ENCODE results near the gene PLA2G2A. TPM values are rescaled to one million over a fixed set of nuclear protein-coding genes. Genes with fewer than 3 reads are reported as not detected.

Gene PLA2G2A
- not detected for total RNA-seq
- polyA plus RNA-seq = not detected

GRCh38 chr1:19979494-19979977, at the start of gene PLA2G2A:
Gene PLA2G2A, minus strand, starts transcription at chr1:19979618. Its CDS starts 845 bp downstream, at chr1:19978773.
- Mint-ChIP-seq H3K9me3 (peaks cover 0 to 3% (median 0%) of the 10 kb centered on the region in 7 donors), H3K4me1 (no peaks in the 10 kb centered on the region), H3K36me3 (no peaks in the 10 kb centered on the region), H3K27ac (no peak within 1 kb of the TSS), H3K27me3 (peaks cover 18% of the 10 kb centered on the region), H3K4me3 (no peak within 1 kb of the TSS)
- Histone ChIP-seq H3K4me1 (ENCODE audit: control insufficient read depth, insufficient read depth, low read length, poor library complexity, severe bottlenecking) (no peaks in the 10 kb centered on the region), H3K27ac (ENCODE audit: insufficient read depth, low read length, poor library complexity, severe bottlenecking) (no peak within 1 kb of the TSS), H3K36me3 (ENCODE audit: control insufficient read depth, insufficient read depth, low read length) (no peaks in the 10 kb centered on the region), H3K27me3 (ENCODE audit: control insufficient read depth, insufficient read depth, low read length) (peaks cover 2% of the 10 kb centered on the region), H3K9me3 (ENCODE audit: control insufficient read depth in 2 of 2, low read length in 2 of 2) (no peaks in the 10 kb centered on the region), H3K4me3 (ENCODE audit: low read depth, low read length) (no peak within 1 kb of the TSS)
- DNase-seq (no peak), ATAC-seq (ENCODE audit: low read depth in 2 of 2) (no peak)

- peaks cover 10% of the 10 kb centered on the region for H3K27me3 ChIP-seq (ENCODE audit: control insufficient read depth, insufficient read depth, low read length)
- DNase-seq = no peak
- Mint-ChIP-seq H3K27ac (no peak overlapping the region), H3K9me3 (peaks cover 0 to 10% (median 5%) of the 10 kb centered on the region in 7 donors), H3K4me3 (no peak overlapping the region), H3K4me1 (peaks cover 0 to 4% (median 0%) of the 10 kb centered on the region in 4 donors), H3K27me3 (peaks cover 36% of the 10 kb centered on the region), H3K36me3 (no peaks in the 10 kb centered on the region)
- no peaks in the 10 kb centered on the region for H3K4me1 ChIP-seq (ENCODE audit: control insufficient read depth, insufficient read depth, low read length, poor library complexity, severe bottlenecking)
- ATAC-seq (ENCODE audit: low read depth in 2 of 2) = no peak
- no peaks in the 10 kb centered on the region for H3K9me3 ChIP-seq (ENCODE audit: control insufficient read depth in 2 of 2, low read length in 2 of 2)
- no peaks in the 10 kb centered on the region for H3K36me3 ChIP-seq (ENCODE audit: control insufficient read depth, insufficient read depth, low read length)
- H3K4me3 ChIP-seq (ENCODE audit: low read depth, low read length) = no peak overlapping the region
- no peak overlapping the region for H3K27ac ChIP-seq (ENCODE audit: insufficient read depth, low read length, poor library complexity, severe bottlenecking)
Observed at GRCh38 chr1:20028726-20029125, 49.3 kb upstream of the PLA2G2A start.

- Mint-ChIP-seq H3K4me1 (peaks cover 0 to 4% (median 0%) of the 10 kb centered on the region in 4 donors), H3K27me3 (peaks cover 32% of the 10 kb centered on the region)
- ATAC-seq (ENCODE audit: low read depth in 2 of 2) = no peak
Observed at GRCh38 chr1:20028125-20028524, 48.7 kb upstream of the PLA2G2A start.

GRCh38 chr1:20017741-20018140, 38.3 kb upstream of the PLA2G2A start:
- DNase-seq (no peak), ATAC-seq (ENCODE audit: low read depth in 2 of 2) (no peak)
- H3K36me3 ChIP-seq (ENCODE audit: control insufficient read depth, insufficient read depth, low read length) = no peaks in the 10 kb centered on the region
- Mint-ChIP-seq H3K4me3 (no peak overlapping the region), H3K27me3 (peaks cover 41% of the 10 kb centered on the region), H3K4me1 (no peaks in the 10 kb centered on the region), H3K36me3 (no peaks in the 10 kb centered on the region), H3K9me3 (peaks cover 1 to 29% (median 16%) of the 10 kb centered on the region in 7 donors), H3K27ac (no peak overlapping the region)
- H3K9me3 ChIP-seq (ENCODE audit: control insufficient read depth in 2 of 2, low read length in 2 of 2) = peaks cover 15 to 19% of the 10 kb centered on the region in 2 experiments
- H3K4me3 ChIP-seq (ENCODE audit: low read depth, low read length) = no peak overlapping the region
- no peaks in the 10 kb centered on the region for H3K4me1 ChIP-seq (ENCODE audit: control insufficient read depth, insufficient read depth, low read length, poor library complexity, severe bottlenecking)
- H3K27me3 ChIP-seq (ENCODE audit: control insufficient read depth, insufficient read depth, low read length) = peaks cover 7% of the 10 kb centered on the region
- no peak overlapping the region for H3K27ac ChIP-seq (ENCODE audit: insufficient read depth, low read length, poor library complexity, severe bottlenecking)

More at GRCh38 chr1:20028125-20028524, 48.7 kb upstream of the PLA2G2A start:
- no peak overlapping the region for H3K4me3 ChIP-seq (ENCODE audit: low read depth, low read length)
- H3K27ac ChIP-seq (ENCODE audit: insufficient read depth, low read length, poor library complexity, severe bottlenecking) = no peak overlapping the region
- Mint-ChIP-seq H3K9me3 (peaks cover 0 to 10% (median 4%) of the 10 kb centered on the region in 7 donors), H3K27ac (no peak overlapping the region), H3K4me3 (no peak overlapping the region), H3K36me3 (no peaks in the 10 kb centered on the region)
- no peaks in the 10 kb centered on the region for H3K36me3 ChIP-seq (ENCODE audit: control insufficient read depth, insufficient read depth, low read length)
- no peaks in the 10 kb centered on the region for H3K4me1 ChIP-seq (ENCODE audit: control insufficient read depth, insufficient read depth, low read length, poor library complexity, severe bottlenecking)
- peaks cover 9% of the 10 kb centered on the region for H3K27me3 ChIP-seq (ENCODE audit: control insufficient read depth, insufficient read depth, low read length)
- H3K9me3 ChIP-seq (ENCODE audit: control insufficient read depth in 2 of 2, low read length in 2 of 2) = no peaks in the 10 kb centered on the region
- DNase-seq = no peak

- H3K27me3 ChIP-seq (ENCODE audit: control insufficient read depth, insufficient read depth, low read length) = peaks cover 4% of the 10 kb centered on the region
- H3K36me3 ChIP-seq (ENCODE audit: control insufficient read depth, insufficient read depth, low read length) = no peaks in the 10 kb centered on the region
- no peak for DNase-seq
- H3K4me3 ChIP-seq (ENCODE audit: low read depth, low read length) = no peak overlapping the region
- H3K9me3 ChIP-seq (ENCODE audit: control insufficient read depth in 2 of 2, low read length in 2 of 2) = peaks cover 15 to 19% of the 10 kb centered on the region in 2 experiments
- H3K27me3 Mint-ChIP-seq = peaks cover 39% of the 10 kb centered on the region
- H3K4me3 Mint-ChIP-seq = no peak overlapping the region
- no peaks in the 10 kb centered on the region for H3K36me3 Mint-ChIP-seq
- no peak for ATAC-seq (ENCODE audit: low read depth in 2 of 2)
- H3K9me3 Mint-ChIP-seq = peaks cover 2 to 24% (median 16%) of the 10 kb centered on the region in 7 donors
- no peak overlapping the region for H3K27ac Mint-ChIP-seq
- H3K4me1 Mint-ChIP-seq = no peaks in the 10 kb centered on the region
- H3K27ac ChIP-seq (ENCODE audit: insufficient read depth, low read length, poor library complexity, severe bottlenecking) = no peak overlapping the region
- no peaks in the 10 kb centered on the region for H3K4me1 ChIP-seq (ENCODE audit: control insufficient read depth, insufficient read depth, low read length, poor library complexity, severe bottlenecking)
Observed at GRCh38 chr1:20014153-20014552, 34.7 kb upstream of the PLA2G2A start.

GRCh38 chr1:20010016-20010415, 30.6 kb upstream of the PLA2G2A start:
- H3K36me3 ChIP-seq (ENCODE audit: control insufficient read depth, insufficient read depth, low read length) = no peaks in the 10 kb centered on the region
- no peaks in the 10 kb centered on the region for H3K4me1 Mint-ChIP-seq
- no peak overlapping the region for H3K4me3 ChIP-seq (ENCODE audit: low read depth, low read length)
- peaks cover 27% of the 10 kb centered on the region for H3K27me3 Mint-ChIP-seq
- no peaks in the 10 kb centered on the region for H3K4me1 ChIP-seq (ENCODE audit: control insufficient read depth, insufficient read depth, low read length, poor library complexity, severe bottlenecking)
- no peak overlapping the region for H3K4me3 Mint-ChIP-seq
- H3K36me3 Mint-ChIP-seq = no peaks in the 10 kb centered on the region
- H3K9me3 ChIP-seq (ENCODE audit: control insufficient read depth in 2 of 2, low read length in 2 of 2) = peaks cover 0 to 2% of the 10 kb centered on the region in 2 experiments
- H3K27ac Mint-ChIP-seq = no peak overlapping the region
- ATAC-seq (ENCODE audit: low read depth in 2 of 2) = no peak
- peaks cover 0 to 11% (median 5%) of the 10 kb centered on the region in 7 donors for H3K9me3 Mint-ChIP-seq
- peaks cover 4% of the 10 kb centered on the region for H3K27me3 ChIP-seq (ENCODE audit: control insufficient read depth, insufficient read depth, low read length)
- H3K27ac ChIP-seq (ENCODE audit: insufficient read depth, low read length, poor library complexity, severe bottlenecking) = no peak overlapping the region
- no peak for DNase-seq

- Histone ChIP-seq H3K4me3 (ENCODE audit: low read depth, low read length) (no peak overlapping the region), H3K27me3 (ENCODE audit: control insufficient read depth, insufficient read depth, low read length) (peaks cover 2% of the 10 kb centered on the region), H3K27ac (ENCODE audit: insufficient read depth, low read length, poor library complexity, severe bottlenecking) (no peak overlapping the region), H3K36me3 (ENCODE audit: control insufficient read depth, insufficient read depth, low read length) (no peaks in the 10 kb centered on the region), H3K9me3 (ENCODE audit: control insufficient read depth in 2 of 2, low read length in 2 of 2) (peaks cover 0 to 2% of the 10 kb centered on the region in 2 experiments), H3K4me1 (ENCODE audit: control insufficient read depth, insufficient read depth, low read length, poor library complexity, severe bottlenecking) (no peaks in the 10 kb centered on the region)
- ATAC-seq (ENCODE audit: low read depth in 2 of 2) (no peak), DNase-seq (no peak)
- H3K9me3 Mint-ChIP-seq = peaks cover 0 to 14% (median 3%) of the 10 kb centered on the region in 7 donors
- H3K27me3 Mint-ChIP-seq = peaks cover 27% of the 10 kb centered on the region
- no peaks in the 10 kb centered on the region for H3K36me3 Mint-ChIP-seq
- no peak overlapping the region for H3K4me3 Mint-ChIP-seq
- H3K27ac Mint-ChIP-seq = no peak overlapping the region
- H3K4me1 Mint-ChIP-seq = no peaks in the 10 kb centered on the region
Observed at GRCh38 chr1:20009212-20009611, 29.8 kb upstream of the PLA2G2A start.

- no peak overlapping the region for H3K4me3 Mint-ChIP-seq
- H3K9me3 Mint-ChIP-seq = peaks cover 0 to 12% (median 5%) of the 10 kb centered on the region in 7 donors
- Histone ChIP-seq H3K36me3 (ENCODE audit: control insufficient read depth, insufficient read depth, low read length) (no peaks in the 10 kb centered on the region), H3K9me3 (ENCODE audit: control insufficient read depth in 2 of 2, low read length in 2 of 2) (no peaks in the 10 kb centered on the region), H3K27me3 (ENCODE audit: control insufficient read depth, insufficient read depth, low read length) (no peaks in the 10 kb centered on the region), H3K4me3 (ENCODE audit: low read depth, low read length) (no peak overlapping the region), H3K4me1 (ENCODE audit: control insufficient read depth, insufficient read depth, low read length, poor library complexity, severe bottlenecking) (no peaks in the 10 kb centered on the region), H3K27ac (ENCODE audit: insufficient read depth, low read length, poor library complexity, severe bottlenecking) (no peak overlapping the region)
- no peaks in the 10 kb centered on the region for H3K36me3 Mint-ChIP-seq
- ATAC-seq (ENCODE audit: low read depth in 2 of 2) = no peak
- H3K27ac Mint-ChIP-seq = no peak overlapping the region
- H3K4me1 Mint-ChIP-seq = no peaks in the 10 kb centered on the region
- DNase-seq = no peak
- H3K27me3 Mint-ChIP-seq = peaks cover 29% of the 10 kb centered on the region
Observed at GRCh38 chr1:20008391-20008841, 29.0 kb upstream of the PLA2G2A start.

Data from CD4-positive, CD25-positive, alpha-beta regulatory T cell (primary cell).